Stomach (tissue), 9 donors: ENCODE measurements around the gene CARS1. TPM values are rescaled to one million over a fixed set of nuclear protein-coding genes. Genes with fewer than 3 reads are reported as not detected.

Experiments
- DNase-seq, 2 donors: peaks; one replicate each; pipeline versions ENCODE4 v3.0.0 to v3.0.0-alpha.2; 2013 to 2019
- H3K27ac ChIP-seq, 5 donors: fragments of 200-600 bp in 4 of 5; sonication (generic) in 4 of 5; one replicate each; pipeline ENCODE4 v1.5.1; 2013 to 2019; ENCODE audit warnings: mild to moderate bottlenecking in 1 of 5, moderate library complexity in 1 of 5
- H3K27me3 ChIP-seq, 3 donors: fragments of 200-600 bp; sonication (generic); one replicate each; pipeline ENCODE4 v1.5.1; 2017 to 2019; ENCODE audit warnings: mixed run types in 1 of 3
- H3K36me3 ChIP-seq, 4 donors: fragments of 200-600 bp; sonication (generic); 1 replicate in 3 of 4; 2 replicates in 1 of 4; pipeline ENCODE4 v1.5.1; 2016 to 2019
- H3K4me1 ChIP-seq, 4 donors: fragments of 200-600 bp; sonication (generic); one replicate each; pipeline ENCODE4 v1.5.1; 2016 to 2019
- H3K4me3 ChIP-seq, 4 donors: fragments of 200-600 bp; sonication (generic) in 3 of 4; one replicate each; pipeline ENCODE4 v1.5.1; 2016 to 2019; ENCODE audit warnings: mild to moderate bottlenecking in 1 of 4
- H3K9me3 ChIP-seq, 4 donors: fragments of 200-600 bp; sonication (generic); one replicate each; pipeline ENCODE4 v1.5.1; 2016 to 2019
- EP300 ChIP-seq: sonication (generic); formaldehyde crosslinking; IDR thresholded peaks from one replicate; pipeline ENCODE4 v1.6.1; 2017; ENCODE audit warnings: antibody characterized with exemption
- POLR2A ChIP-seq, 4 donors: fragments of 450-650 bp; IDR thresholded peaks; one replicate each; pipeline ENCODE4 v1.6.1; 2016; ENCODE audit warnings: antibody characterized with exemption in 4 of 4, control low read depth in 2 of 4, mild to moderate bottlenecking in 1 of 4, moderate library complexity in 1 of 4
- POLR2AphosphoS5 ChIP-seq, 3 donors: sonication (generic); formaldehyde crosslinking; IDR thresholded peaks; one replicate each; pipeline ENCODE4 v1.6.1; 2016; ENCODE audit warnings: antibody characterized with exemption in 3 of 3
- WGBS, 5 donors: extraction: QIAGEN DNeasy Blood & Tissue Kit in 3 of 5; methylation state at CpG; one replicate each; pipeline versions ENCODE4 v1.1.5 to v1.1.7; 2013 to 2018; 5-methylcytosine and 5-hydroxymethylcytosine counted together
- intact Hi-C: fragments of 100-400 bp; cut with DNase I; formaldehyde crosslinking; loops from one replicate; pipeline ENCODE4 v1.15.1; 2023; ENCODE audit warnings: low total_unique reads
- polyA plus RNA-seq, 3 donors: library from polyadenylated mRNA; stranded (reverse); fragments of 200-250 nt; gene quantifications; one replicate each; pipeline ENCODE4 v1.2.3, GENCODE V29; 2013
- total RNA-seq, 5 donors: library from RNA; depleted of rRNA; stranded (reverse); fragments of >200 nt; gene quantifications; one replicate each; pipeline versions ENCODE4 v1.1.0 to v1.2.3, GENCODE V29; 2014 to 2016
- TF ChIP-seq, protein P1 (sequence below), 7 experiments: fragments of 450-650 bp in 4 of 7; fragments of 200-600 bp in 3 of 7; sonication (generic) in 3 of 7; IDR thresholded peaks; one replicate each; pipeline ENCODE4 v1.5.1; 2016 to 2019; ENCODE audit warnings: antibody characterized with exemption in 7 of 7, control low read depth in 2 of 7, mild to moderate bottlenecking in 1 of 7
- donor health status: healthy with polysubstance abuse.
- donor health status: Bipolar disorder and iron deficiency.
- donor health status: healthy.

Gene CARS1
- total and polyA plus RNA-seq, 8 donors = 25.2 to 54.2 (median 41.8) TPM

DNA sequence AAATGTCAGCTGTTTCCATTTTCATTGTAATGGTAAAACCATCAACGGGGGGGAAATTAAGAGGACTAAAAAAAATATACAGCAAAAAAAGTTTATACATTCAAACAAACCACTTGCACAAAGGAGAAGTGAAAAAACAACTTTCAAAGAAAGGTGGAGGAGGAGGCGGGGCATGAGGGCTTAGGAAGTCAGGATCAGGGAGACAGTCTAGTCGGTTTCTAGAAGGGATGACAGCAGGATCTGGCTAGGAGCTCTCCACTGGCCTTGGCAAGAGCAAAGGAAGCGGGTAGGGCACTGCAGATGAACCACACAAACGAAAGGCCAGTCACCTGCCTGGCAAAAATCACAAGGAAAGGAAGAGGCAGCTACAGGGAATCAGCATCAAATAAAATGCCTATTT is 96.1 kb downstream of the CARS1 start:
- 64 to 80% (median 71%) methylated on average over 5 of the region's 5 CpGs for WGBS, 5 donors
- H3K27ac ChIP-seq = no peak overlapping the region
- peaks cover 73 to 100% (median 99%) of the 10 kb centered on the region in 4 donors for H3K36me3 ChIP-seq
- H3K4me3 ChIP-seq = no peak overlapping the region
- H3K9me3 ChIP-seq = no peaks in the 10 kb centered on the region
- no peaks in the 10 kb centered on the region for H3K4me1 ChIP-seq
- intact Hi-C loops = no loop called here
- TF ChIP-seq POLR2A (IDR thresholded peaks at IDR 0.05) (no peak), EP300 (no peak), POLR2AphosphoS5 (IDR thresholded peaks at IDR 0.05) (no peak)
- TF ChIP-seq, protein P1, sequence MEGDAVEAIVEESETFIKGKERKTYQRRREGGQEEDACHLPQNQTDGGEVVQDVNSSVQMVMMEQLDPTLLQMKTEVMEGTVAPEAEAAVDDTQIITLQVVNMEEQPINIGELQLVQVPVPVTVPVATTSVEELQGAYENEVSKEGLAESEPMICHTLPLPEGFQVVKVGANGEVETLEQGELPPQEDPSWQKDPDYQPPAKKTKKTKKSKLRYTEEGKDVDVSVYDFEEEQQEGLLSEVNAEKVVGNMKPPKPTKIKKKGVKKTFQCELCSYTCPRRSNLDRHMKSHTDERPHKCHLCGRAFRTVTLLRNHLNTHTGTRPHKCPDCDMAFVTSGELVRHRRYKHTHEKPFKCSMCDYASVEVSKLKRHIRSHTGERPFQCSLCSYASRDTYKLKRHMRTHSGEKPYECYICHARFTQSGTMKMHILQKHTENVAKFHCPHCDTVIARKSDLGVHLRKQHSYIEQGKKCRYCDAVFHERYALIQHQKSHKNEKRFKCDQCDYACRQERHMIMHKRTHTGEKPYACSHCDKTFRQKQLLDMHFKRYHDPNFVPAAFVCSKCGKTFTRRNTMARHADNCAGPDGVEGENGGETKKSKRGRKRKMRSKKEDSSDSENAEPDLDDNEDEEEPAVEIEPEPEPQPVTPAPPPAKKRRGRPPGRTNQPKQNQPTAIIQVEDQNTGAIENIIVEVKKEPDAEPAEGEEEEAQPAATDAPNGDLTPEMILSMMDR (IDR thresholded peaks at IDR 0.05) = no peak
- no peak for DNase-seq
- no peaks in the 10 kb centered on the region for H3K27me3 ChIP-seq

DNA sequence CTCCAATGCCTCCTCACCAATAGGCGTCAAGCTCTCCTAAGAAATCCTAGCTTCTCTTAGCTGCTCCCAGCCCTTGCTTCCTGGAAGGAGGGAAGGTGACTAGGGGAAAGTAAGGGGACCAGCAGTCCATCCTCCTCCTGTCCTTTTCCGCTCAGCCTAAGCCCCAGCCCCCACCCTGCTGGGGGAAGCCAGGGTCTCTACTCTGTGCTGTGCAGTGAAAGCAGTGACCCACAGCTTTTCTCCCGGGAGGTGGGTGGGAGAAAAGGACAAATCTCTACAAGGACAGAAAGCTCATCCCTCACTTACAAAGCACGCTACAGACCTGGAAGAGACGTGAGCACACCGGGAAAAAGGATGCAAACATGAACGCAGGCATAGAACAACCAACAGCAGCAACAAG is 97.1 kb downstream of the CARS1 start:
- TF ChIP-seq, protein P1 (IDR thresholded peaks at IDR 0.05) = no peak
- TF ChIP-seq POLR2AphosphoS5 (IDR thresholded peaks at IDR 0.05) = no peak
- no peak for TF ChIP-seq EP300
- no peak for TF ChIP-seq POLR2A (IDR thresholded peaks at IDR 0.05)

DNA sequence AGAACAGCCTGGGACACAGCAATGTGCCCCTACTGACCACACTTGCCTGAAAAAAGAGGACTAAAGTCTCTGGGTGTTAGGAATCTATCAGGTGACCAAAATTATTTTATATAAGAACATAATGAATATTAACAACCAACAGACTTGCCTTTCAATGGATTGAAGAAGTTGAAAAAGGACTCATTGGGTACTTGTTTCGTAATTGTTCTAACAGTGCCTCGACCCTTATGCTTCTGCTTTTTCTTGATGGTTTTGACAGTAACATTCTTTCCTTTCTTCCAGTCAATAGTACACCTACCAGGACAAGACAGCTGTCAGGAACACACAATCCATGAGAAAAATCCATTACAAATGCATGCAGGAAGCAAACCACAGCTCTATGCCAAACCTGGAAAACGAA is 99.0 kb downstream of the CARS1 start:
- H3K9me3 ChIP-seq = no peaks in the 10 kb centered on the region
- no peak for TF ChIP-seq POLR2A (IDR thresholded peaks at IDR 0.05)
- no peak for TF ChIP-seq POLR2AphosphoS5 (IDR thresholded peaks at IDR 0.05)
- TF ChIP-seq, protein P1 (IDR thresholded peaks at IDR 0.05) = no peak
- no peak for TF ChIP-seq EP300
- peaks cover 77 to 100% (median 99%) of the 10 kb centered on the region in 4 donors for H3K36me3 ChIP-seq
- H3K27me3 ChIP-seq = no peaks in the 10 kb centered on the region
- no peak for DNase-seq
- intact Hi-C loops = no loop called here
- H3K27ac ChIP-seq = no peak overlapping the region
- no peak overlapping the region for H3K4me3 ChIP-seq
- 69 to 81% (median 72%) methylated on average over 3 of the region's 3 CpGs for WGBS, 5 donors
- no peaks in the 10 kb centered on the region for H3K4me1 ChIP-seq

More for the DNA sequence above, 97.1 kb downstream of the CARS1 start:
- no peaks in the 10 kb centered on the region for H3K27me3 ChIP-seq
- H3K27ac ChIP-seq = no peak overlapping the region
- no peak for DNase-seq
- intact Hi-C loops = no loop called here
- 94 to 96% (median 94%) methylated on average over 7 of the region's 7 CpGs for WGBS, 5 donors
- H3K9me3 ChIP-seq = no peaks in the 10 kb centered on the region
- no peak overlapping the region for H3K4me3 ChIP-seq
- H3K4me1 ChIP-seq = no peaks in the 10 kb centered on the region
- peaks cover 75 to 100% (median 99%) of the 10 kb centered on the region in 4 donors for H3K36me3 ChIP-seq

DNA sequence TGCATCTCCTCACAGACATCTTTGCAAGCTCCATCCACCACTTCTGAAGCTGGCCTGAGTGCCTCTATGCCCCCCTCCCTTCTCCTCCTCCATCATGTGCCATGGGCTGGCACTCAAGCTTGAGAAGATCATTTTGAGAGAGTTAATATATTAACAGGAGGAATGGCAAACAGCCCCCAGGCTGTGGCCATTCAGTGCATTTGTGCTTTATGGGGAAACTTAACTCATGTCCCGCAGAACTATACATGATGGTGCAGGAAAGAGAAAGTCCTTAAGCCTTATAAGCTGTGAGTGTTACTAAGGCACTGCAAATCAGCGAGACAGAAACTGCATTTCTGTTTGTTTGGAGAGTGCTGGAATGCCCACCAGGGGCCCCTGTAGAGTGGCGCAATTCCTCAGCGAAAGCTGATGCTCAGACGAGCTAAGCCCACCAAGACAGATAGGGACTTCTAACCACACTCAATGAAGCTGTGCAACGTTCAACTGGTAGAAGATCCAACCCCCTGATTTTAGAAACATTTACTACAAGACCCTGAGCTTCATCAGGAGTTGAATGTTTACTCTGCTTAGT is 101.2 kb downstream of the CARS1 start:
- intact Hi-C loops = no loop called here

DNA sequence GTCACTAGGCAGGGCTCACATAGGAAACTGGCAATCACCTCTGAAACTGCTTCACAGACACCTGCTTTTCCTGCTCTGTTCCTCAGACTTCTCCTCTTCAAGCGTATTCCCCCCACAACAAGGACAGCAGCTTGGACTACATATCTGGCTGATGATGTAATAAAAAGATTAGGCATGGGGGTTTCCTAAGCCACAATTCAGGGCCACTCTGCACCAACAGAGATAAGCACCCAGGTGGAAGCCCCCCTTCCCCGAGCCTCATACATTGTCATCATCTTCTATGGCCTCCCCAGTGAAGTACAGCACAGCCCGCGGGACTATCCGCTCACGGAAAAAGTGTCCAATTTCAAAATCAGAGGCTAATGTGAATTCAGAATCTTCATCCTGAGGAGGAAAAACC is 103.0 kb downstream of the CARS1 start:
- H3K27me3 ChIP-seq = no peaks in the 10 kb centered on the region
- H3K36me3 ChIP-seq = peaks cover 86 to 100% (median 100%) of the 10 kb centered on the region in 4 donors
- no peak for DNase-seq
- intact Hi-C loops = no loop called here
- no peak overlapping the region for H3K27ac ChIP-seq
- no peak overlapping the region for H3K4me3 ChIP-seq
- 87 to 93% (median 89%) methylated on average over 6 of the region's 6 CpGs for WGBS, 5 donors
- H3K9me3 ChIP-seq = no peaks in the 10 kb centered on the region
- TF ChIP-seq EP300 = no peak
- TF ChIP-seq, protein P1 (IDR thresholded peaks at IDR 0.05) = no peak
- no peak for TF ChIP-seq POLR2A (IDR thresholded peaks at IDR 0.05)
- no peak for TF ChIP-seq POLR2AphosphoS5 (IDR thresholded peaks at IDR 0.05)
- H3K4me1 ChIP-seq = peaks cover 0 to 8% (median 0%) of the 10 kb centered on the region in 4 donors

More for the DNA sequence above, 101.2 kb downstream of the CARS1 start:
- H3K27me3 ChIP-seq = no peaks in the 10 kb centered on the region
- H3K27ac ChIP-seq = no peak overlapping the region
- WGBS, 5 donors = 81 to 88% (median 87%) methylated on average over 6 of the region's 6 CpGs
- H3K9me3 ChIP-seq = no peaks in the 10 kb centered on the region
- no peak overlapping the region for H3K4me3 ChIP-seq
- no peak for TF ChIP-seq POLR2AphosphoS5 (IDR thresholded peaks at IDR 0.05)
- peaks cover 0 to 8% (median 0%) of the 10 kb centered on the region in 4 donors for H3K4me1 ChIP-seq
- DNase-seq = no peak
- peaks cover 94 to 100% (median 100%) of the 10 kb centered on the region in 4 donors for H3K36me3 ChIP-seq
